Upper lobe of left lung (tissue), 6 donors: Measurements from ENCODE around the gene SIRPA. TPM values are rescaled to one million over a fixed set of nuclear protein-coding genes. Genes with fewer than 3 reads are reported as not detected.

Experiments
- ATAC-seq, 2 donors: fragments of 200-7000 bp; cut with Tn5 transposase; one replicate each; pipeline ENCODE4 v1.9.1; 2022; ENCODE audit warnings: mild to moderate bottlenecking in 2 of 2, moderate library complexity in 2 of 2; ENCODE audit not compliant: low FRiP score in 2 of 2
- DNase-seq, 2 donors: peaks; one replicate each; pipeline ENCODE4 v3.0.0-alpha.2; 2019 to 2020
- H3K27ac ChIP-seq, 4 donors: fragments of 200-600 bp; sonication (generic); one replicate each; pipeline ENCODE4 v1.5.1; 2016 to 2019
- H3K27me3 ChIP-seq, 4 donors: fragments of 200-600 bp; sonication (generic); one replicate each; pipeline ENCODE4 v1.5.1; 2017 to 2019
- H3K36me3 ChIP-seq, 4 donors: fragments of 200-600 bp; sonication (generic); one replicate each; pipeline ENCODE4 v1.5.1; 2016 to 2019
- H3K4me1 ChIP-seq, 4 donors: fragments of 200-600 bp; sonication (generic); one replicate each; pipeline ENCODE4 v1.5.1; 2018 to 2019
- H3K4me3 ChIP-seq, 4 donors: fragments of 200-600 bp; sonication (generic); one replicate each; pipeline ENCODE4 v1.5.1; 2017 to 2019; ENCODE audit warnings: mild to moderate bottlenecking in 2 of 4, moderate library complexity in 1 of 4
- H3K9me3 ChIP-seq, 4 donors: fragments of 200-600 bp; sonication (generic); one replicate each; pipeline ENCODE4 v1.5.1; 2018 to 2019
- EP300 ChIP-seq, 4 donors: sonication (generic); formaldehyde crosslinking; IDR thresholded peaks; one replicate each; pipeline ENCODE4 v1.5.1; 2017; ENCODE audit warnings: antibody characterized with exemption in 4 of 4, control low read depth in 2 of 4
- POLR2A ChIP-seq, 4 donors: fragments of 450-650 bp; IDR thresholded peaks; one replicate each; pipeline ENCODE4 v1.5.1; 2016 to 2017; ENCODE audit warnings: antibody characterized with exemption in 4 of 4, mild to moderate bottlenecking in 2 of 4
- POLR2AphosphoS5 ChIP-seq, 2 donors: sonication (generic); formaldehyde crosslinking; IDR thresholded peaks; one replicate each; pipeline ENCODE4 v1.5.1; 2017; ENCODE audit warnings: antibody characterized with exemption in 2 of 2
- WGBS, 2 donors: methylation state at CpG; one replicate each; pipeline ENCODE4 v1.1.5; 2017 to 2018; 5-methylcytosine and 5-hydroxymethylcytosine counted together
- total RNA-seq, 6 donors: library from RNA; depleted of rRNA in 4 of 6; stranded (reverse); fragments of >200 nt in 4 of 6; gene quantifications; one replicate each; pipeline versions ENCODE4 v1.1.0 to v1.2.1, GENCODE V29; 2016 to 2021
- TF ChIP-seq, protein P1 (sequence below), 6 experiments: fragments of 450-650 bp in 4 of 6; fragments of 200-600 bp in 2 of 6; sonication (generic) in 2 of 6; IDR thresholded peaks; one replicate each; pipeline ENCODE4 v1.5.1; 2016 to 2019; ENCODE audit warnings: antibody characterized with exemption in 6 of 6
- donor health status: DM: no; HTN: no; CAD: no; lungs with moderate emphysema.
- donor health status: DM: no; HTN: yes; CAD: no; lungs with severe emphysema.

Gene SIRPA
- total RNA-seq, 6 donors from 2014 or later, result 36.3 to 119 (median 60.4) TPM

DNA sequence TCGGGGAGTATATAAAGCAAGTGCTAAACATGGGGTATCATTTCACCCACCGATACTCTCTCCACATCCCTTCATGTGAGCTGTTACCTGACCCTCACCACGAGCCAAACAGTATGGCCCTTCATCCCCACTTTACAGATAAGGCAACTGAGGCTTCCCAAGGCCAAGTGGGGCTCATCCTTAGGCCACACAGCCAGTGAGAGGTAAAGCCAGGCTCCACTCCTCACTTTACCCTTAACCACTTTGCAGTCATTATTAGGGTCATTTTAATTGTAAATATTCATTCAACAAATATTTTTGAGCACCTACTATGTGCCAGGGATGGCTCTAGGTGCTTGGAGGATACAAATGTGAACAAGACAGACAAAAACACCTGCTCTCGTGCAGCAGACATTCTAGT lies 7.0 kb downstream of the SIRPA start:
- ATAC-seq (no peak), DNase-seq (no peak)
- Histone ChIP-seq H3K4me1 (peaks cover 14 to 25% (median 21%) of the 10 kb centered on the region in 4 donors), H3K4me3 (no peak overlapping the region), H3K27ac (no peak overlapping the region), H3K36me3 (peaks cover 0 to 7% (median 2%) of the 10 kb centered on the region in 4 donors), H3K27me3 (no peaks in the 10 kb centered on the region), H3K9me3 (no peaks in the 10 kb centered on the region)
- no peak for TF ChIP-seq POLR2A (IDR thresholded peaks at IDR 0.05)
- TF ChIP-seq, protein P1, sequence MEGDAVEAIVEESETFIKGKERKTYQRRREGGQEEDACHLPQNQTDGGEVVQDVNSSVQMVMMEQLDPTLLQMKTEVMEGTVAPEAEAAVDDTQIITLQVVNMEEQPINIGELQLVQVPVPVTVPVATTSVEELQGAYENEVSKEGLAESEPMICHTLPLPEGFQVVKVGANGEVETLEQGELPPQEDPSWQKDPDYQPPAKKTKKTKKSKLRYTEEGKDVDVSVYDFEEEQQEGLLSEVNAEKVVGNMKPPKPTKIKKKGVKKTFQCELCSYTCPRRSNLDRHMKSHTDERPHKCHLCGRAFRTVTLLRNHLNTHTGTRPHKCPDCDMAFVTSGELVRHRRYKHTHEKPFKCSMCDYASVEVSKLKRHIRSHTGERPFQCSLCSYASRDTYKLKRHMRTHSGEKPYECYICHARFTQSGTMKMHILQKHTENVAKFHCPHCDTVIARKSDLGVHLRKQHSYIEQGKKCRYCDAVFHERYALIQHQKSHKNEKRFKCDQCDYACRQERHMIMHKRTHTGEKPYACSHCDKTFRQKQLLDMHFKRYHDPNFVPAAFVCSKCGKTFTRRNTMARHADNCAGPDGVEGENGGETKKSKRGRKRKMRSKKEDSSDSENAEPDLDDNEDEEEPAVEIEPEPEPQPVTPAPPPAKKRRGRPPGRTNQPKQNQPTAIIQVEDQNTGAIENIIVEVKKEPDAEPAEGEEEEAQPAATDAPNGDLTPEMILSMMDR (IDR thresholded peaks at IDR 0.05), result no peak
- no peak for TF ChIP-seq EP300 (IDR thresholded peaks at IDR 0.05)
- TF ChIP-seq POLR2AphosphoS5 (IDR thresholded peaks at IDR 0.05), result no peak
- WGBS, 2 donors, result 88 to 91% methylated on average over 4 of the region's 4 CpGs

DNA sequence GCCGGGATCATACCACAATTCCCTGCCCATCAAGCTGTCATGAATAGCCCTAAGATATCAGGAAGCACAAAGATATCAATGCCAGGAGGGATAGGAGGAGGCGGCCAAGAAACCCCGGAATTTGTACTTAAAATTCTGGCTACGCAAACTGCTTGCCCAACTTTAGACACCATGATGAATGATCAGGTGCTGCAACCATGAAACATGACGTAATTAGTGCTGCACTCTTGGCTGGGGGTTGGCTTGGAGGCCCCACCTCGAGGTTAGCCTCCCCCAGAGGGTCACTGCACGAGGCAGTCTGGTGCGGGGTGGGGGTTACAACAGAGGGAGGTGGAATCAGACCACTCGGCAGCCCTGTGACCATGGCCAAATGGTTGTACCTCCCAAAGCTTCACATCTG lies 8.9 kb downstream of the SIRPA start:
- Histone ChIP-seq H3K27ac (no peak overlapping the region), H3K4me1 (peaks cover 4 to 13% (median 5%) of the 10 kb centered on the region in 4 donors), H3K9me3 (no peaks in the 10 kb centered on the region), H3K36me3 (peaks cover 0 to 8% (median 4%) of the 10 kb centered on the region in 4 donors), H3K27me3 (no peaks in the 10 kb centered on the region), H3K4me3 (no peak overlapping the region)
- 78 to 83% methylated on average over 9 of the region's 9 CpGs for WGBS, 2 donors
- ATAC-seq, result no peak
- TF ChIP-seq EP300 (IDR thresholded peaks at IDR 0.05) (no peak), POLR2AphosphoS5 (IDR thresholded peaks at IDR 0.05) (no peak), POLR2A (IDR thresholded peaks at IDR 0.05) (no peak)
- TF ChIP-seq, protein P1 (IDR thresholded peaks at IDR 0.05), result no peak
- DNase-seq, result no peak

DNA sequence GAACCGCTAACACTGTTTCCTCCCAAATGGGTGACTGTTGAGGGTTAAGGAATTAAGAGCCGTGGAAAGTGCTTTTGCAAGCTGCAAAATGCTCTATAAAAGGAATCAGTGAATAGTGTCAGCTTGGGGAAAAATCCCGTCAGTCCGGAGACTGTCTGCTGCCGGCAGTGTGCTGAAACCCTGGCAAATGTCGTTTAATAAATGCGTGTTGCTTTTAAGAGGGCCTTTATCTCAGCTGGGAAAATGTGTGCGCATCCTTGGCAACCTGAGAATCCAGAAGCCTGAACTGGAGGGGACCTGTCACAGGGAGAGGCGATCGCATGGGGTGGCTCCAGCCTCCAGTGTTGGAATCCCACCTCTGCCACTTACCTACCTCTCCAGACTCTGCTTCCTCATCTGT lies 9.8 kb downstream of the SIRPA start:
- H3K4me1 ChIP-seq, result peaks cover 0 to 7% (median 0%) of the 10 kb centered on the region in 4 donors
- no peak overlapping the region for H3K4me3 ChIP-seq
- ATAC-seq (no peak), DNase-seq (no peak)
- WGBS, 2 donors, result 82 to 91% methylated on average over 10 of the region's 10 CpGs
- no peaks in the 10 kb centered on the region for H3K27me3 ChIP-seq
- H3K27ac ChIP-seq, result no peak overlapping the region
- no peaks in the 10 kb centered on the region for H3K9me3 ChIP-seq
- TF ChIP-seq, protein P1 (IDR thresholded peaks at IDR 0.05), result no peak
- no peak for TF ChIP-seq POLR2A (IDR thresholded peaks at IDR 0.05)
- no peak for TF ChIP-seq EP300 (IDR thresholded peaks at IDR 0.05)
- H3K36me3 ChIP-seq, result peaks cover 0 to 8% (median 4%) of the 10 kb centered on the region in 4 donors

DNA sequence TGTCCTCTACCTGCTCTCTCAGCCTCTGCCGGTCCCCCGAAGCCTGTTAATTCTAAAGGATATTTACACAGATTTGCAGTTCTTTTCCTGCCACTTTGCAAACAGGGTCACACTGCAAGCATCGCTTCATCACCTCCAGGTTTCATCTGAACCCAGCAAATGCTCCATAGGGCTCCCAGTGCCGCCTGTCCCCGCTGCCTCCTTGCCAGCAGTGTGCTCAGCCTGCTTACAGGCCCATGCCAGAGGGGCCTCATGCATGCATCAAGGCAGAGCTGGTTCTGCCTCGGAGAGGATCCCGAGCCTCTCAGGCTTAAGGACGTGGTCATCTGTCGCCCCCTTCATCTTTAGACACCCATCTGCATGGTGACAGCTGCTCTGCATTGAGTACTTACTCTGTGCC lies 10.5 kb downstream of the SIRPA start:
- H3K27ac ChIP-seq, result no peak overlapping the region
- no peaks in the 10 kb centered on the region for H3K9me3 ChIP-seq
- no peak overlapping the region for H3K4me3 ChIP-seq
- peaks cover 0 to 8% (median 4%) of the 10 kb centered on the region in 4 donors for H3K36me3 ChIP-seq
- H3K27me3 ChIP-seq, result no peaks in the 10 kb centered on the region
- ATAC-seq (no peak), DNase-seq (no peak)
- WGBS, 2 donors, result 91% methylated on average over 9 of the region's 9 CpGs
- H3K4me1 ChIP-seq, result peaks cover 0 to 7% (median 0%) of the 10 kb centered on the region in 4 donors
- TF ChIP-seq POLR2A (IDR thresholded peaks at IDR 0.05) (no peak), POLR2AphosphoS5 (IDR thresholded peaks at IDR 0.05) (no peak), EP300 (IDR thresholded peaks at IDR 0.05) (no peak)
- TF ChIP-seq, protein P1 (IDR thresholded peaks at IDR 0.05), result no peak

DNA sequence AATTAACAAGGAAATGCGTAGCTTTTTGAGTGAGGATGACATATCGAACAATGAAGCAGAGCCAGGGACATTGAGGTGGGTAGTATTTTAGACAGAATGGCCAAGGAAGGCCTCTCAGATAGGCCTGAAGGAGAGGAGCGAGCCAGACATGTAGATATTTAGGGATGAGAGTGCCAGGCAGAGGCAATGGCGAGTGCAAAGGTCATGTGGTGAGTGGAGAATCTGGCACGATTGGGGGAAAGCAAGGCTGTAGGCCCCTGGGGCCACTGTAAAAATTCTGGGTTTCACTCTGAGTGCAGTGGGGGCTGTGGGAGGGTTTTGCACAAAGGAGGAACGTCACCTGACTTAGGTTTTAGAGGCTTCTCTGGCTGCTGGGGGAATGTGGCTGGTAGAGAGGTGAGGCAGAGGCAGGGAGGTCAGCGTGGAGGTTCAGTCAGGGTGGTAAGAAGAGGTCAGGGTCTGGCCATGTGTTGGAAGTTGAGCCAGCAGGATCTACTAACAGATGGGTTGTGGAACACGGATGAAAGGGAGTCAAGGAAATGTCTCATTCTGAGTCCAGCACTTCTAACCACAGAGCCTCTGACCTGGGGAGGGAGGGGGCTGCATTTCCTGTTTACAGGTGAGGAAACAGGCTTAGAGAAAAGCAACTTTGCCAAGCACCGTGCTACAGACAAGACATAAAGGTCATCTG lies 11.3 kb downstream of the SIRPA start:
- Histone ChIP-seq H3K9me3 (no peaks in the 10 kb centered on the region), H3K4me3 (no peak overlapping the region), H3K27me3 (no peaks in the 10 kb centered on the region), H3K4me1 (peaks cover 0 to 7% (median 0%) of the 10 kb centered on the region in 4 donors), H3K36me3 (peaks cover 0 to 8% (median 4%) of the 10 kb centered on the region in 4 donors), H3K27ac (no peak overlapping the region)
- no peak for TF ChIP-seq EP300 (IDR thresholded peaks at IDR 0.05)
- TF ChIP-seq POLR2AphosphoS5 (IDR thresholded peaks at IDR 0.05), result no peak
- TF ChIP-seq POLR2A (IDR thresholded peaks at IDR 0.05), result no peak
- TF ChIP-seq, protein P1 (IDR thresholded peaks at IDR 0.05), result no peak
- 76 to 80% methylated on average over 9 of the region's 9 CpGs for WGBS, 2 donors
- ATAC-seq (no peak), DNase-seq (no peak)
